IMR-90 (cell line): ENCODE data around the gene DCTN2.

Source experiments
- BHLHE40 ChIP-seq: fragments of 150-350 bp; IDR thresholded peaks from 2 replicates; pipeline ENCODE4 v1.6.1; 2016; ENCODE audit warnings: mild to moderate bottlenecking, low read depth, low read length
- CEBPB ChIP-seq: IDR thresholded peaks from 2 replicates; pipeline ENCODE4 v1.6.1; 2012; ENCODE audit warnings: low read depth, low read length, improper control_type of control experiment
- CHD1 ChIP-seq: IDR thresholded peaks from 2 replicates; pipeline ENCODE4 v1.6.1; 2012; ENCODE audit warnings: low read depth, low read length, improper control_type of control experiment
- CTCF ChIP-seq: conservative IDR thresholded peaks from 2 replicates; pipeline ENCODE4 v1.5.1; 2012; ENCODE audit warnings: mild to moderate bottlenecking, low read depth, low read length, improper control_type of control experiment
- FOS ChIP-seq: fragments of 150-350 bp; IDR thresholded peaks from 2 replicates; pipeline ENCODE4 v1.6.1; 2016; ENCODE audit warnings: low read depth, low read length
- MAFK ChIP-seq: IDR thresholded peaks from 2 replicates; pipeline ENCODE4 v1.6.1; 2012; ENCODE audit warnings: low read depth, low read length, improper control_type of control experiment
- MAZ ChIP-seq: IDR thresholded peaks from 2 replicates; pipeline ENCODE4 v1.6.1; 2012; ENCODE audit warnings: low read depth, mild to moderate bottlenecking, low read length, improper control_type of control experiment, moderate library complexity, borderline replicate concordance
- POLR2A ChIP-seq: IDR thresholded peaks from 2 replicates; pipeline ENCODE4 v1.6.1; 2012; ENCODE audit warnings: mild to moderate bottlenecking, low read depth, low read length
- RAD21 ChIP-seq: IDR thresholded peaks from 2 replicates; pipeline ENCODE4 v1.6.1; 2012; ENCODE audit warnings: low read length, improper control_type of control experiment
- RCOR1 ChIP-seq: IDR thresholded peaks from 2 replicates; pipeline ENCODE4 v1.6.1; 2012; ENCODE audit warnings: mild to moderate bottlenecking, low read length, improper control_type of control experiment; ENCODE audit not compliant: insufficient replicate concordance
- RFX5 ChIP-seq: IDR thresholded peaks from 2 replicates; pipeline ENCODE4 v1.8.0; 2012; ENCODE audit warnings: low read depth, mild to moderate bottlenecking, low read length, moderate library complexity
- SMC3 ChIP-seq: fragments of 150-350 bp; IDR thresholded peaks from 2 replicates; pipeline ENCODE4 v1.6.1; 2016; ENCODE audit warnings: low read depth, mild to moderate bottlenecking, antibody characterized with exemption, low read length, moderate library complexity
- USF2 ChIP-seq: fragments of 150-350 bp; IDR thresholded peaks from 2 replicates; pipeline ENCODE4 v1.6.1; 2017; ENCODE audit warnings: mild to moderate bottlenecking, antibody characterized with exemption, low read length, low read depth

GRCh38 chr12:57568838-57569237 lies 21.8 kb upstream of the DCTN2 start:
- TF ChIP-seq CTCF, result no peak
- no peak for TF ChIP-seq POLR2A
- TF ChIP-seq CHD1, result no peak
- no peak for TF ChIP-seq SMC3
- no peak for TF ChIP-seq BHLHE40
- no peak for TF ChIP-seq RAD21
- TF ChIP-seq USF2, result no peak
- no peak for TF ChIP-seq MAZ
- no peak for TF ChIP-seq RFX5
- no peak for TF ChIP-seq FOS
- TF ChIP-seq MAFK, result no peak
- no peak for TF ChIP-seq RCOR1
- no peak for TF ChIP-seq CEBPB
